Neutrophil (primary cell): ENCODE data around the gene DISP1.

Experiments
- H3K27ac ChIP-seq: fragments of 200-600 bp; sonication (generic); 2 replicates; pipeline ENCODE4 v1.5.1; 2016; ENCODE audit warnings: mild to moderate bottlenecking, moderate library complexity
- H3K27me3 ChIP-seq: fragments of 200-600 bp; sonication (generic); 2 replicates; pipeline ENCODE4 v1.6.0; 2016; ENCODE audit warnings: mild to moderate bottlenecking
- H3K36me3 ChIP-seq: fragments of 200-600 bp; sonication (generic); 2 replicates; pipeline ENCODE4 v1.5.1; 2017
- H3K4me1 ChIP-seq, 2 experiments: fragments of 200-600 bp in 1 of 2; sonication (generic) in 1 of 2; 1 replicate in 1 of 2; 2 replicates in 1 of 2; pipeline versions ENCODE4 v1.5.1 to v1.6.1; 2013 to 2016; ENCODE audit warnings: low read depth in 1 of 2, low read length in 1 of 2, mild to moderate bottlenecking in 1 of 2, moderate library complexity in 1 of 2; ENCODE audit not compliant: control insufficient read depth in 1 of 2, insufficient read depth in 1 of 2
- H3K4me3 ChIP-seq, 2 experiments: fragments of 200-600 bp in 1 of 2; sonication (generic) in 1 of 2; 1 replicate in 1 of 2; 2 replicates in 1 of 2; pipeline ENCODE4 v1.5.1; 2013 to 2016; ENCODE audit warnings: low read depth in 1 of 2, low read length in 1 of 2, mild to moderate bottlenecking in 1 of 2, moderate library complexity in 1 of 2
- H3K9me3 ChIP-seq: fragments of 200-600 bp; sonication (generic); 2 replicates; pipeline ENCODE4 v1.5.1; 2016
- CTCF ChIP-seq: fragments of 200-600 bp; sonication (generic); IDR thresholded peaks from 2 replicates; pipeline ENCODE4 v1.5.1; 2016; ENCODE audit warnings: antibody characterized with exemption

Gene DISP1

GRCh38 chr1:222769971-222770620 lies 44.7 kb upstream of the DISP1 start:
- H3K27ac ChIP-seq, result no peak overlapping the region
- H3K4me1 ChIP-seq, result peaks cover 0 to 10% of the 10 kb centered on the region in 2 experiments
- no peak overlapping the region for H3K4me3 ChIP-seq
- TF ChIP-seq CTCF, result no peak
- peaks cover 5% of the 10 kb centered on the region for H3K9me3 ChIP-seq
- no peaks in the 10 kb centered on the region for H3K27me3 ChIP-seq
- no peaks in the 10 kb centered on the region for H3K36me3 ChIP-seq

GRCh38 chr1:222772996-222773379 lies 41.9 kb upstream of the DISP1 start:
- H3K4me3 ChIP-seq, result no peak overlapping the region
- H3K4me1 ChIP-seq, result peaks cover 0 to 10% of the 10 kb centered on the region in 2 experiments
- H3K27me3 ChIP-seq, result no peaks in the 10 kb centered on the region

GRCh38 chr1:222777463-222777862 lies 37.4 kb upstream of the DISP1 start:
- Histone ChIP-seq H3K36me3 (no peaks in the 10 kb centered on the region), H3K4me1 (peaks cover 0 to 6% of the 10 kb centered on the region in 2 experiments), H3K9me3 (no peaks in the 10 kb centered on the region), H3K27me3 (no peaks in the 10 kb centered on the region), H3K4me3 (no peak overlapping the region), H3K27ac (no peak overlapping the region)
- TF ChIP-seq CTCF, result no peak

More at GRCh38 chr1:222772996-222773379, 41.9 kb upstream of the DISP1 start:
- H3K36me3 ChIP-seq, result no peaks in the 10 kb centered on the region
- no peak for TF ChIP-seq CTCF
- H3K27ac ChIP-seq, result no peak overlapping the region
- H3K9me3 ChIP-seq, result peaks cover 5% of the 10 kb centered on the region

GRCh38 chr1:222777977-222778376 lies 36.9 kb upstream of the DISP1 start:
- no peak for TF ChIP-seq CTCF
- Histone ChIP-seq H3K27me3 (no peaks in the 10 kb centered on the region), H3K27ac (no peak overlapping the region), H3K4me3 (no peak overlapping the region), H3K9me3 (no peaks in the 10 kb centered on the region), H3K4me1 (peaks cover 0 to under 1% of the 10 kb centered on the region in 2 experiments), H3K36me3 (no peaks in the 10 kb centered on the region)

- H3K27me3 ChIP-seq, result peaks cover 24% of the 10 kb centered on the region
- H3K4me3 ChIP-seq, result no peak overlapping the region
- no peaks in the 10 kb centered on the region for H3K36me3 ChIP-seq
- TF ChIP-seq CTCF, result no peak
- H3K27ac ChIP-seq, result no peak overlapping the region
- H3K4me1 ChIP-seq, result no peaks in the 10 kb centered on the region
- no peaks in the 10 kb centered on the region for H3K9me3 ChIP-seq
Observed at GRCh38 chr1:222781251-222781650, 33.6 kb upstream of the DISP1 start.
